GM12878 (cell line): Measurements from ENCODE around the gene GRIN2A. TPM values are rescaled to one million over a fixed set of nuclear protein-coding genes. Genes with fewer than 3 reads are reported as not detected.

ENCODE experiments used
- ATAC-seq: fragments of 200-7000 bp; cut with Tn5 transposase; 3 replicates; pipeline ENCODE4 v1.9.1; 2020; ENCODE audit warnings: mild to moderate bottlenecking, moderate library complexity
- BruUV-seq: library from RNA; stranded (reverse); fragments of 400-500 nt; replicated peaks from 2 replicates; lab custom pipeline; 2021; lab: Mats Ljungman, UMichigan
- CTCF ChIA-PET: fragments of 300-600 bp; sonication (Branson Sonifier 250); formaldehyde crosslinking; extraction: SDS; loops from one replicate; lab custom pipeline; 2021; ENCODE audit warnings: inconsistent platforms; lab: Yijun Ruan, JAX
- POLR2A ChIA-PET: fragments of 350-600 bp; formaldehyde crosslinking; extraction: SDS; loops from one replicate; lab custom pipeline; 2021; ENCODE audit warnings: inconsistent platforms; lab: Charles Lee
- RAD21 ChIA-PET: fragments of 300-600 bp; sonication (Branson Sonifier 250); formaldehyde crosslinking; loops from one replicate; lab custom pipeline; 2023; ENCODE audit warnings: antibody characterized with exemption; ENCODE audit not compliant: unreplicated experiment; lab: Charles Lee
- SMC1A ChIA-PET: fragments of 300-600 bp; sonication (Branson Sonifier 250); formaldehyde crosslinking; loops from one replicate; lab custom pipeline; 2023; ENCODE audit not compliant: unreplicated experiment, uncharacterized antibody; lab: Charles Lee
- DNase-seq: peaks from one replicate; pipeline ENCODE4 v3.0.0-alpha.2; 2011; ENCODE audit warnings: low read depth, low spot score
- FAIRE-seq: peaks from 3 replicates; lab custom pipeline; 2011; peaks lifted over from hg19 to GRCh38; lab: Jason Lieb, UNC
- H2AFZ ChIP-seq: 2 replicates; pipeline ENCODE4 v1.6.0; 2011; ENCODE audit warnings: low read depth, low read length, control low read depth; ENCODE audit not compliant: control insufficient read depth
- H3K27ac ChIP-seq: 2 replicates; pipeline ENCODE4 v1.5.1; 2011; ENCODE audit warnings: control low read depth; ENCODE audit not compliant: control insufficient read depth, insufficient read depth
- H3K27me3 ChIP-seq, 2 experiments: replicated peaks in 1 of 2; 2 replicates each; pipeline versions ENCODE4 v1.6.0 to v1.6.1; 2011; ENCODE audit warnings: low read length in 1 of 2; ENCODE audit not compliant: control insufficient read depth in 2 of 2, insufficient read depth in 2 of 2
- H3K36me3 ChIP-seq, 2 experiments: 2 replicates each; pipeline ENCODE4 v1.5.1; 2011; ENCODE audit warnings: low read length in 1 of 2; ENCODE audit not compliant: control insufficient read depth in 2 of 2, insufficient read depth in 2 of 2
- H3K4me1 ChIP-seq: 2 replicates; pipeline ENCODE4 v1.6.1; 2011; ENCODE audit warnings: mild to moderate bottlenecking, low read length, moderate library complexity, mixed read lengths; ENCODE audit not compliant: control insufficient read depth, insufficient read depth
- H3K4me2 ChIP-seq: 2 replicates; pipeline ENCODE4 v1.6.0; 2011; ENCODE audit warnings: control low read depth; ENCODE audit not compliant: control insufficient read depth, insufficient read depth
- H3K4me3 ChIP-seq: fragments of 200-600 bp; sonication (generic); 2 replicates; pipeline ENCODE4 v1.5.1; 2016
- H3K79me2 ChIP-seq: 2 replicates; pipeline ENCODE4 v1.6.0; 2011; ENCODE audit warnings: low read length; ENCODE audit not compliant: control insufficient read depth, insufficient read depth
- H3K9ac ChIP-seq: 2 replicates; pipeline ENCODE4 v1.8.0; 2011; ENCODE audit warnings: low read length, control low read depth, mixed read lengths; ENCODE audit not compliant: control insufficient read depth, insufficient read depth
- H3K9me3 ChIP-seq: replicated peaks from 3 replicates; pipeline ENCODE4 v1.5.1; 2011; ENCODE audit warnings: mild to moderate bottlenecking, low read length; ENCODE audit not compliant: control insufficient read depth, insufficient read depth
- H4K20me1 ChIP-seq: 2 replicates; pipeline ENCODE4 v1.6.0; 2011; ENCODE audit not compliant: control insufficient read depth, insufficient read depth
- IKZF1 ChIP-seq: fragments of 450-650 bp; conservative IDR thresholded peaks from 2 replicates; pipeline ENCODE4 v1.6.1; 2017; ENCODE audit warnings: antibody characterized with exemption, mild to moderate bottlenecking
- IKZF2 ChIP-seq, 2 experiments: fragments of 450-650 bp; IDR thresholded peaks; 2 replicates each; pipeline ENCODE4 v1.6.1; 2017; ENCODE audit warnings: mild to moderate bottlenecking in 2 of 2, moderate library complexity in 2 of 2
- KAT2A ChIP-seq: conservative IDR thresholded peaks from 2 replicates; pipeline ENCODE4 v1.6.1; 2011; ENCODE audit warnings: low read depth, low read length; ENCODE audit not compliant: control insufficient read depth
- MTA2 ChIP-seq: fragments of 450-650 bp; IDR thresholded peaks from 2 replicates; pipeline ENCODE4 v1.6.1; 2016; ENCODE audit warnings: low read depth, mild to moderate bottlenecking, moderate library complexity
- MXI1 ChIP-seq: fragments of 150-350 bp; IDR thresholded peaks from 2 replicates; pipeline ENCODE4 v1.6.1; 2011; ENCODE audit warnings: low read depth, mild to moderate bottlenecking, inconsistent platforms, low read length, improper control_type of control experiment
- NR2C2 ChIP-seq: IDR thresholded peaks from 2 replicates; pipeline ENCODE4 v1.6.1; 2011; ENCODE audit warnings: borderline replicate concordance, low read depth; ENCODE audit not compliant: control insufficient read depth, insufficient read length
- POLR2AphosphoS5 ChIP-seq: IDR thresholded peaks from 2 replicates; pipeline ENCODE4 v1.6.1; 2011; ENCODE audit warnings: mild to moderate bottlenecking, low read length, inconsistent platforms
- RUNX3 ChIP-seq: IDR thresholded peaks from 2 replicates; pipeline ENCODE4 v1.6.1; 2012; ENCODE audit warnings: low read length, inconsistent platforms
- SMARCA5 ChIP-seq: fragments of 450-650 bp; IDR thresholded peaks from 2 replicates; pipeline ENCODE4 v1.6.1; 2017; ENCODE audit warnings: mild to moderate bottlenecking
- TCF12 ChIP-seq: IDR thresholded peaks from 2 replicates; pipeline ENCODE4 v1.6.1; 2011; ENCODE audit warnings: low read depth, mild to moderate bottlenecking, low read length
- TCF7 ChIP-seq: IDR thresholded peaks from 2 replicates; pipeline ENCODE4 v1.6.1; 2014; ENCODE audit warnings: antibody characterized with exemption, borderline replicate concordance
- WGBS: methylation state at CpG from one replicate; pipeline ENCODE4 v1.1.6; 2016; ENCODE audit warnings: low lambda C conversion rate; ENCODE audit not compliant: insufficient replicate concordance, insufficient coverage; ENCODE audit errors: missing lambda C conversion rate; 5-methylcytosine and 5-hydroxymethylcytosine counted together
- in situ Hi-C: fragments of 300-500 bp; cut with MboI; formaldehyde crosslinking; loops from 9 replicates; pipeline ENCODE4 v1.14.3; 2018; ENCODE audit warnings: mixed read lengths
- intact Hi-C: fragments of 100-400 bp; cut with micrococcal nuclease; formaldehyde crosslinking; loops from one replicate; pipeline ENCODE4 v1.14.2; 2022; ENCODE audit not compliant: unreplicated experiment
- polyA plus RNA-seq, 11 experiments: library from polyadenylated mRNA; depleted of rRNA in 4 of 11; unstranded in 6 of 11; stranded (reverse) in 5 of 11; fragments of >200 nt; fragmentation: Nextera tagmentation in 4 of 11; fragmentation: Illumina TruSeq in 1 of 11; extraction: Ambion mirVana in 4 of 11; extraction: Trizol in 1 of 11; gene quantifications; 1 replicate in 1 of 11; 2 replicates in 10 of 11; pipeline versions ENCODE4 v1.2.1 to v1.2.3, GENCODE V29; 2011 to 2016; ENCODE audit warnings: inconsistent platforms in 2 of 11, missing spikeins in 2 of 11, low read depth in 1 of 11
- total RNA-seq, 4 experiments: library from RNA; depleted of rRNA in 3 of 4; stranded (reverse); fragments of >200 nt in 3 of 4; fragmentation: Illumina TruSeq in 1 of 4; extraction: Trizol in 1 of 4; gene quantifications; 2 replicates each; pipeline versions ENCODE4 v1.2.1 to v1.2.3, GENCODE V29; 2013 to 2021
- TF ChIP-seq, protein P1 (sequence below): IDR thresholded peaks from 2 replicates; pipeline ENCODE4 v1.6.1; 2011; ENCODE audit warnings: low read depth, low read length, improper control_type of control experiment, borderline replicate concordance

Gene GRIN2A
- total and polyA plus RNA-seq, 10 of the 15 experiments (the other 5 are each of a cell fraction or from before 2014, with no cell fraction given), result 2.4 to 13.3 (median 7.3) TPM

DNA sequence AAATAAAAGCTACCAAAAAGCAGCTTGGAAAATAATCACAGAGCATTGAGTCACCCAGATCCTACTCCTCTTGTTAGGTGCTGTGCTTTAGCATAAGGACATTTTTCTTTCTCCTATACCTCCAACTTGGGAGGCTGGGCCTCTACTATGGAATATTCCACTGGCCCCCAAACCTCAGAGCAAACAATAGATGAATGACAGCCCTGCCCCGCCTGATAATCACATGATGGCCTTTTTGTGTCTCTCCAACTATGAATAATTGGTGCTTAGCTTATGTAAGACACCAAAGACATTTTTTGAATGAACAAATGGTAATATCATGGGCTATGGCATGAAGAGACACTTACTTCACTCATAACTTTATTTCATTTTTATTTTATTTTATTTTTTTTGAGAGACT is 250.2 kb downstream of the GRIN2A start:
- ATAC-seq (no peak), FAIRE-seq (no peak), DNase-seq (no peak)
- no peaks in the 10 kb centered on the region for H4K20me1 ChIP-seq
- H2AFZ ChIP-seq, result no peak overlapping the region
- CTCF ChIA-PET, result no interaction called here
- no peaks in the 10 kb centered on the region for H3K36me3 ChIP-seq
- no peaks in the 10 kb centered on the region for H3K9me3 ChIP-seq
- no peak overlapping the region for H3K4me2 ChIP-seq
- peaks cover 4% of the 10 kb centered on the region for H3K4me1 ChIP-seq
- TF ChIP-seq KAT2A, result no peak
- intact Hi-C loops (no loop called here), in situ Hi-C loops (no loop called here)
- RAD21 ChIA-PET, result interaction anchor here (1.0 to 1.5 kb wide), 2 partner anchors 15 to 45 kb away, joined by 3 read pairs; no protein-coding TSS in a partner anchor
- no peak overlapping the region for H3K4me3 ChIP-seq
- 0% methylated on average over 1 of the region's 1 CpG for WGBS
- POLR2A ChIA-PET, result interaction anchor here (1.0 kb wide), 1 partner anchor 24 kb away, joined by 3 read pairs; no protein-coding TSS in a partner anchor
- no peak overlapping the region for H3K27ac ChIP-seq
- H3K27me3 ChIP-seq, result no peaks in the 10 kb centered on the region
- no peaks in the 10 kb centered on the region for H3K79me2 ChIP-seq
- no peak overlapping the region for H3K9ac ChIP-seq
- SMC1A ChIA-PET, result interaction anchor here (6.7 kb wide), 1 partner anchor 15 kb away, joined by 52 read pairs; no protein-coding TSS in a partner anchor
- BruUV-seq, result no TSS peak

DNA sequence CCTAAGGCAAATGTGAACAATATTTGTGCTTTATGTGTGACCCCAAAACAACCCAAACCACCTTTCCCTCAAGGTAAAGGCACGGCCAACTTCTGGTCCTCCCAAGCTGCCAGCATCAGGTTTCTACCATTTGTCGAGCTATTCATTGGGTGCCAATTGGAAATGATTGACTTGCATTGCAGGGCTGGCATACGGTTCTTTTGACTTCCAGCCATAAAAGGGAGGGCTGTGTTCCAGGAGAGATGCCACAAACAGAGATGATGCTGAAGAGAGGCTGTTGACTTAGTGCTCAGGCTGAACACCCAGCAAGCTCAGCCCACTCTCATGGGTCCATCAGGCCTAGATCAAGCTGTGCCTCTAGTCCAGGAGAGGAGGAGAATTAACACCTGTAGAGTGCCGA is 252.4 kb downstream of the GRIN2A start:
- ChIA-PET CTCF (interaction anchor here (1.2 to 3.4 kb wide), 9 partner anchors 10 to 99 kb away, joined by 3 to 11 read pairs (median 7); no protein-coding TSS in a partner anchor), POLR2A (interaction anchor here (1.4 to 3.6 kb wide), 2 partner anchors 9 to 15 kb away, joined by 4 to 21 read pairs; no protein-coding TSS in a partner anchor), RAD21 (interaction anchor here (0.7 to 7.0 kb wide), 14 partner anchors 10 to 283 kb away, joined by 3 to 85 read pairs (median 4); no protein-coding TSS in a partner anchor), SMC1A (interaction anchor here (0.6 to 7.4 kb wide), 18 partner anchors 10 to 87 kb away, joined by 3 to 101 read pairs (median 5); no protein-coding TSS in a partner anchor)
- TF ChIP-seq RUNX3, result no peak
- TF ChIP-seq IKZF2 (IDR thresholded peaks at IDR 0.05), result no peak
- TF ChIP-seq SMARCA5, result no peak
- TF ChIP-seq NR2C2, result no peak
- no peak for TF ChIP-seq MTA2
- TF ChIP-seq IKZF1, result no peak
- TF ChIP-seq TCF12, result no peak
- TF ChIP-seq TCF7, result no peak
- TF ChIP-seq POLR2AphosphoS5, result no peak
- TF ChIP-seq, protein P1, sequence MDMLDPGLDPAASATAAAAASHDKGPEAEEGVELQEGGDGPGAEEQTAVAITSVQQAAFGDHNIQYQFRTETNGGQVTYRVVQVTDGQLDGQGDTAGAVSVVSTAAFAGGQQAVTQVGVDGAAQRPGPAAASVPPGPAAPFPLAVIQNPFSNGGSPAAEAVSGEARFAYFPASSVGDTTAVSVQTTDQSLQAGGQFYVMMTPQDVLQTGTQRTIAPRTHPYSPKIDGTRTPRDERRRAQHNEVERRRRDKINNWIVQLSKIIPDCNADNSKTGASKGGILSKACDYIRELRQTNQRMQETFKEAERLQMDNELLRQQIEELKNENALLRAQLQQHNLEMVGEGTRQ, result no peak
- TF ChIP-seq MXI1, result no peak
- H2AFZ ChIP-seq, result no peak overlapping the region
- no peaks in the 10 kb centered on the region for H3K9me3 ChIP-seq
- no peak overlapping the region for H3K27ac ChIP-seq
- whole genome bisulfite sequencing, result 34% methylated on average over 4 of the region's 4 CpGs
- H3K9ac ChIP-seq, result no peak overlapping the region
- H3K4me3 ChIP-seq, result no peak overlapping the region
- no peaks in the 10 kb centered on the region for H4K20me1 ChIP-seq
- intact Hi-C loops (no loop called here), in situ Hi-C loops (no loop called here)
- no peaks in the 10 kb centered on the region for H3K27me3 ChIP-seq
- FAIRE-seq (no peak), DNase-seq (no peak), ATAC-seq (no peak)
- no peaks in the 10 kb centered on the region for H3K79me2 ChIP-seq
- peaks cover 9% of the 10 kb centered on the region for H3K4me1 ChIP-seq
- no peaks in the 10 kb centered on the region for H3K36me3 ChIP-seq
- no peak overlapping the region for H3K4me2 ChIP-seq
- BruUV-seq, result no TSS peak
